GM13976 (cell line): ENCODE data around the gene SPOCK1.

Experiments
- DNase-seq: peaks from one replicate; pipeline ENCODE4 v3.0.0; 2012; ENCODE audit warnings: low spot score
- CTCF ChIP-seq: IDR thresholded peaks from 2 replicates; pipeline ENCODE4 v1.5.1; 2012; ENCODE audit warnings: borderline replicate concordance, mild to moderate bottlenecking; ENCODE audit not compliant: insufficient read depth; ENCODE audit errors: extremely low read depth, missing control alignments, control extremely low read depth
- in situ Hi-C: fragments of 300-500 bp; cut with MboI; formaldehyde crosslinking; loops from one replicate; pipeline ENCODE4 v1.12.0; 2022; ENCODE audit warnings: low sequenced_read_pairs, mixed read lengths, inconsistent platforms; ENCODE audit not compliant: unreplicated experiment

The SPOCK1 gene

GRCh38 chr5:137217599-137218200 is 281.4 kb downstream of the SPOCK1 start:
- no peak for TF ChIP-seq CTCF
- in situ Hi-C loops, result no loop called here
- DNase-seq, result no peak

DNA sequence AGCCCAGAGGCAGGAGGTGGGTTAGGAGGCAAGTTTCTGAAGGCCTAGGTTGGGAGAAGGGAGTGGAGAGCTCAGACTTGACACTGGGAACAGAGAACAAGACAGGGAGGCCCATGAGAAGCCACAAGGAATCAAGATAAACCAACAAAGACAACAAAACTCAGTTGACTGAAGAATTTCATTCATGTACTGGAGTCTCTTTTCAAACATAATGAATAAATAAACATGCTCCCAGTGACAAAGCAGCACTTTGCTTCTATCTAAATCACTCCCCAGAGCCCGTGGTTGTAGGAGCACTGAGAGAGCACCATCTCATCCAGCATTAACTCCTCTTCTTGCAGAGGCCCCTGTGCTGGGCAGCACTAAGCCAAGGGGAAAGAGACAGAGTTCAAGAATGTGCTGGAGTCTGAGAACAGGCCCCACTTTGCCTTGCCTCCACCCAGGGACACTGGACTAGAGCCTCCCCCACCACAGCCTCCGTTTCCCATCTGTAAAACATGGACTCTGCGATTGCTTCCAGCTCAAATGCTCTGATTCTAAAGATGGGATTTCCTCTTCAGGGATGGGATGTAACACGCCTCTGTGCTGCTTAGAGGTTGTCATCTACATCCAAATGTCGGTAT is 282.0 kb downstream of the SPOCK1 start:
- in situ Hi-C loops, result no loop called here
- TF ChIP-seq CTCF, result no peak
- no peak for DNase-seq

DNA sequence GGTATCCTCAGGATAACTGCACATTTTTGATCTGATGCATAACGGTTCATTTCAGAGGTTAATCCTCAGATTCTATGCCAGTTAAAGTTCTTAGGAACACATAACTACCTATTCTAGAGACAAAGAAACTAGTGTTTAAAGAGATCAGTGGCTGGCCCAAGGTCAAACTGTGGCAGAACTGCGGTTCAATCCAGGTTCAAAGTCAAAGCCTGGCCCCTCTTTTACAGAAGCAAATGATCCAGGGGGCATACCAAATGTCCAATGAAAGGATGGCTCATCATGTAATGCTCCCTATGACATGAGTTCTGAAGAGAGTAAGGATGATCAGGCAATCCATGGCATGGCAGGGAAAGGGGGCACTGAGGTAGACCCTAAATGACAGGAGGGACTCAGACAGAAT is 283.3 kb downstream of the SPOCK1 start:
- in situ Hi-C loops, result no loop called here
- DNase-seq, result no peak
- TF ChIP-seq CTCF, result no peak

GRCh38 chr5:137215261-137215660 is 283.9 kb downstream of the SPOCK1 start:
- TF ChIP-seq CTCF, result no peak
- in situ Hi-C loops, result no loop called here
- DNase-seq, result no peak

GRCh38 chr5:137214446-137215189 is 284.5 kb downstream of the SPOCK1 start:
- no peak for DNase-seq
- in situ Hi-C loops, result no loop called here
- no peak for TF ChIP-seq CTCF

- TF ChIP-seq CTCF, result no peak
- DNase-seq, result no peak
- in situ Hi-C loops, result no loop called here
Observed at GRCh38 chr5:137212471-137212870, 286.7 kb downstream of the SPOCK1 start.
